PC-9 (cell line): ENCODE measurements around the gene CGN. TPM values are rescaled to one million over a fixed set of nuclear protein-coding genes. Genes with fewer than 3 reads are reported as not detected.

Experiments used
- BruUV-seq: library from RNA; stranded (reverse); fragments of 400-500 nt; replicated peaks from 2 replicates; lab custom pipeline; 2021; lab: Mats Ljungman, UMichigan
- CTCF ChIA-PET: fragments of 300-600 bp; sonication (Branson Sonifier 250); formaldehyde crosslinking; loops from one replicate; lab custom pipeline; 2022; ENCODE audit warnings: antibody characterized with exemption; lab: Charles Lee
- POLR2A ChIA-PET: fragments of 300-600 bp; sonication (Branson Sonifier 250); formaldehyde crosslinking; loops from one replicate; lab custom pipeline; 2022; ENCODE audit warnings: antibody characterized with exemption; ENCODE audit not compliant: unreplicated experiment; lab: Charles Lee
- DNase-seq, 2 experiments: peaks; one replicate each; pipeline versions ENCODE4 v3.0.0 to v3.0.0-alpha.2; 2015 to 2022; ENCODE audit warnings: mixed read lengths in 1 of 2
- H2AFZ ChIP-seq: fragments of 200-600 bp; sonication (generic); 2 replicates; pipeline ENCODE4 v1.8.1; 2017; ENCODE audit warnings: antibody characterized with exemption
- H3F3A ChIP-seq: fragments of 200-600 bp; sonication (generic); 2 replicates; pipeline ENCODE4 v1.8.1; 2017; ENCODE audit warnings: antibody characterized with exemption, mild to moderate bottlenecking, low read depth; ENCODE audit not compliant: insufficient read depth
- H3K27ac ChIP-seq: fragments of 200-600 bp; sonication (generic); 2 replicates; pipeline ENCODE4 v1.6.1; 2016; ENCODE audit warnings: mixed run types
- H3K27me3 ChIP-seq: fragments of 200-600 bp; sonication (generic); 2 replicates; pipeline ENCODE4 v1.6.1; 2016; ENCODE audit warnings: low read depth, mixed run types; ENCODE audit not compliant: insufficient read depth
- H3K36me3 ChIP-seq: fragments of 200-600 bp; sonication (generic); 2 replicates; pipeline ENCODE4 v1.6.1; 2016; ENCODE audit warnings: low read depth, mixed run types
- H3K4me1 ChIP-seq: fragments of 200-600 bp; sonication (generic); replicated peaks from 2 replicates; pipeline ENCODE4 v1.6.1; 2016; ENCODE audit warnings: mixed run types; ENCODE audit not compliant: insufficient read depth
- H3K4me2 ChIP-seq: fragments of 200-600 bp; sonication (generic); 2 replicates; pipeline ENCODE4 v1.6.1; 2017; ENCODE audit warnings: mixed run types
- H3K4me3 ChIP-seq: fragments of 200-600 bp; sonication (generic); 2 replicates; pipeline ENCODE4 v1.6.1; 2016; ENCODE audit warnings: mixed run types
- H3K79me2 ChIP-seq: fragments of 200-600 bp; sonication (generic); 2 replicates; pipeline ENCODE4 v1.6.1; 2017; ENCODE audit warnings: low read depth, mixed run types
- H3K9me2 ChIP-seq: fragments of 200-600 bp; sonication (generic); 2 replicates; pipeline ENCODE4 v1.8.1; 2017; ENCODE audit warnings: mild to moderate bottlenecking; ENCODE audit not compliant: insufficient read depth
- H3K9me3 ChIP-seq: fragments of 200-600 bp; sonication (generic); 2 replicates; pipeline ENCODE4 v1.8.1; 2016; ENCODE audit warnings: low read depth; ENCODE audit not compliant: insufficient read depth
- H4K20me1 ChIP-seq: fragments of 200-600 bp; sonication (generic); 2 replicates; pipeline ENCODE4 v1.8.1; 2017; ENCODE audit not compliant: insufficient read depth
- EZH2 ChIP-seq: fragments of 200-600 bp; sonication (generic); IDR thresholded peaks from 2 replicates; pipeline ENCODE4 v1.8.0; 2017; ENCODE audit warnings: antibody characterized with exemption, low read depth
- intact Hi-C: fragments of 100-400 bp; cut with micrococcal nuclease; formaldehyde crosslinking; loops from one replicate; pipeline ENCODE4 v1.10.0; 2022; ENCODE audit not compliant: unreplicated experiment
- total RNA-seq: library from RNA; stranded (reverse); gene quantifications from 2 replicates; pipeline ENCODE4 v1.2.3, GENCODE V29; 2021
- TF ChIP-seq, protein P1 (sequence below): fragments of 200-600 bp; sonication (generic); conservative IDR thresholded peaks from 2 replicates; pipeline ENCODE4 v1.6.1; 2017; ENCODE audit warnings: mixed run types, antibody characterized with exemption, mild to moderate bottlenecking, moderate library complexity

The CGN gene
- total RNA-seq, 1 experiment from 2014 or later = 30.3 TPM

DNA sequence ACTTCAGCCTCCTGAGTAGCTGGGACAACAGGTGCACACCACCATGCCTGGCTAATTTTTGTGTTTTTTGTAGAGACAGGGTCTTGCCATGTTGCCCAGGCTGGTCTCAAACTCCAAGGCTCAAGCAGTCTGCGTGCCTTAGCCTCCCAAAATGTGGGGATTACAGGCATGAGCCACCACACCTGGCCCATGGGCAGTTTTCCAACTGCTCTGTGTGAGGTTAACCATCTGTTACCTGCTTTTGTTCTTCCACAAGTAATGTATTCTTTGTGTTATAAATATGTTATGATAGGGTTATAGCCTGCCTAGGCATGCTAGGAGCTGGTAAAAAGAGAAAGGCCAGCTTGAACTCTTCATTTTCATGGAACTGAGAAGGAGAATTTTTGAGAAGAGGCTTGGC is 59.6 kb downstream of the CGN start:
- peak overlapping the region; percentile 40 for H3K4me2 ChIP-seq
- no peaks in the 10 kb centered on the region for H3K9me3 ChIP-seq
- no peaks in the 10 kb centered on the region for H3K9me2 ChIP-seq
- H3K4me1 ChIP-seq = peaks cover 74% of the 10 kb centered on the region
- CTCF ChIA-PET = no interaction called here
- no peaks in the 10 kb centered on the region for H3K27me3 ChIP-seq
- no peak overlapping the region for H3K4me3 ChIP-seq
- peaks cover 27% of the 10 kb centered on the region for H3K79me2 ChIP-seq
- peak in 1 of 2 experiments; percentile 13 for DNase-seq
- BruUV-seq = no TSS peak
- peaks cover 51% of the 10 kb centered on the region for H3K36me3 ChIP-seq
- H3K27ac ChIP-seq = peak overlapping the region; percentile 77
- H3F3A ChIP-seq = peaks cover 73% of the 10 kb centered on the region
- H2AFZ ChIP-seq = no peak overlapping the region
- intact Hi-C loops = no loop called here
- TF ChIP-seq, protein P1, sequence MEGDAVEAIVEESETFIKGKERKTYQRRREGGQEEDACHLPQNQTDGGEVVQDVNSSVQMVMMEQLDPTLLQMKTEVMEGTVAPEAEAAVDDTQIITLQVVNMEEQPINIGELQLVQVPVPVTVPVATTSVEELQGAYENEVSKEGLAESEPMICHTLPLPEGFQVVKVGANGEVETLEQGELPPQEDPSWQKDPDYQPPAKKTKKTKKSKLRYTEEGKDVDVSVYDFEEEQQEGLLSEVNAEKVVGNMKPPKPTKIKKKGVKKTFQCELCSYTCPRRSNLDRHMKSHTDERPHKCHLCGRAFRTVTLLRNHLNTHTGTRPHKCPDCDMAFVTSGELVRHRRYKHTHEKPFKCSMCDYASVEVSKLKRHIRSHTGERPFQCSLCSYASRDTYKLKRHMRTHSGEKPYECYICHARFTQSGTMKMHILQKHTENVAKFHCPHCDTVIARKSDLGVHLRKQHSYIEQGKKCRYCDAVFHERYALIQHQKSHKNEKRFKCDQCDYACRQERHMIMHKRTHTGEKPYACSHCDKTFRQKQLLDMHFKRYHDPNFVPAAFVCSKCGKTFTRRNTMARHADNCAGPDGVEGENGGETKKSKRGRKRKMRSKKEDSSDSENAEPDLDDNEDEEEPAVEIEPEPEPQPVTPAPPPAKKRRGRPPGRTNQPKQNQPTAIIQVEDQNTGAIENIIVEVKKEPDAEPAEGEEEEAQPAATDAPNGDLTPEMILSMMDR = no peak
- no peak for TF ChIP-seq EZH2
- peaks cover 3% of the 10 kb centered on the region; the same call in 1 of the 2 replicates for H4K20me1 ChIP-seq
- POLR2A ChIA-PET = no interaction called here

DNA sequence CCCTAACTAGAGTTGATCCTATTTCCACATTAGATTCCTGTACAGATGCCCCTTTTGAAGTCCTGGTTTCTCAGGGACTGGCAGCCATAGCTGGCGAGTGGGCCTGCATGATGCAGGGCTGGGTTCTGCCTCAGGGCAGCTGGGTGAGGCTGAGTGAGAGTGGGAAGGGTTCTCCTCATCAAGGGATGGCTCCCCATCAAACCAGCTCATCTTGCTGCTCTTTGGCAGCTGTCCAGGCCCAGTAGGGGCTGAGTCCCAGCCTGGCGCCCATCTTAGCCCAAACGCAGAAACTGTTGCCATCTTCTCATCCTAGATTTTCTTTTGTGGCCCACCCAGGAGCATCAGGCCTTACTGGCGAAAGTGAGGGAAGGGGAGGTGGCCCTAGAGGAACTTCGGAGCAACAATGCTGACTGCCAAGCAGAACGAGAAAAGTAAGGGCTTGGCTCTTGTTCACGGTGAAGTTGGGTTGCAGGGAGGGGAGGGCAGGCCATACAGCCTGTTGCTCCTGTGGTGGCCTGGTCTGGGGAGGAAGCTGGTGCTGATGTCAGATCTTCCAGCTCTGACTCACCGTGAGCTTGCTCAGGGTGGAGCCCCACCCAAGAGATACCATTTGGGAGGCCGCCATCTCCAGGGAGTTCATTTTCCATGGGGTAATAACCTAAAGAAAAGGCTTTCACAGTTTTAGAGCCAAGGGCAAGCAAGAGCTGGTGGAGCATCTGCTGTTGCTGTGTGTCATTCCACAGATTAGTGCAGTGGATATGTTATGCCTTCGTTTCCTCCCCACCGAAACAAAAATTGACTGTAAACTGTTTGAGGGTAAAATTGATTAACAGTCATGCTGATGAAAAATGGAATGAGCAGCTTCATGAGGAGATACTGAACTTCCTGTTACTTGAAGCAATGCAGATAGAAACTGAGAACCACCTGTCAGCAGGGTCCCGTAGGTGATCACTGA is 63.7 kb downstream of the CGN start:
- Histone ChIP-seq H4K20me1 (no peaks in the 10 kb centered on the region), H3F3A (peaks cover 75% of the 10 kb centered on the region), H3K4me3 (0 out of 2 replicates have a peak overlapping the region, but pooled peaks have one; percentile 3), H3K9me2 (no peaks in the 10 kb centered on the region), H3K79me2 (peaks cover 32% of the 10 kb centered on the region), H3K4me2 (peak overlapping the region; percentile 54), H3K9me3 (no peaks in the 10 kb centered on the region), H3K36me3 (peaks cover 62% of the 10 kb centered on the region), H3K27me3 (no peaks in the 10 kb centered on the region), H3K27ac (peak overlapping the region; percentile 66), H2AFZ (no peak overlapping the region), H3K4me1 (peaks cover 72% of the 10 kb centered on the region)
- BruUV-seq = TSS peak; percentile 94
- intact Hi-C loops = loop anchor here (2.0 kb wide), 1 partner anchor 26 kb away; no protein-coding TSS in a partner anchor
- DNase-seq = peak; percentile 85 to 87
- ChIA-PET POLR2A (interaction anchor here (0.5 to 1.0 kb wide), 8 partner anchors 11 to 456 kb away, joined by 4 to 9 read pairs (median 6); partner anchors contain the start of gene TUFT1), CTCF (interaction anchor here (0.6 to 1.3 kb wide), 2 partner anchors 38 to 160 kb away, joined by 3 read pairs; no protein-coding TSS in a partner anchor)
- no peak for TF ChIP-seq EZH2
- TF ChIP-seq, protein P1 = no peak

DNA sequence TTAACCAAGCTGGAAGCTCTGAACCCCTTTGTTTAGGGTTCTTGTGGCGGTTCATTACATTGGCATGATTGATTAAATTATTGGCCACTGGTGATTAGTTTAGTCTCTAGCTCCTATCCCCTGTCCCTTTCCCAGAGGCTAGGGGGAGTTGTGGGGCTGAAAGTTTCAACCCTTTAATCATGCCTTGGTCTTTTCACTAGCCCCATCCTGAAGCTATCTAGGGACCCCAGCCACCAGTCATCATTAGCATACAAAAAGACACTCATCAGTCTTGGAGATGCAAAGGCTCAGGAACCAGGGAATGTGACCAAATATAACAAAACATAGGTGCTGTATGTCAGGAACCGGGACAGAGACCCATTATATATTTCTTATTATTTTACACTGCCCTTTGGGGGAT is 66.0 kb downstream of the CGN start:
- no peak for DNase-seq
- BruUV-seq = no TSS peak
- Histone ChIP-seq H4K20me1 (no peaks in the 10 kb centered on the region), H3F3A (peaks cover 68% of the 10 kb centered on the region), H3K27ac (peak overlapping the region; percentile 69; the same call in 1 of the 2 replicates), H3K9me2 (no peaks in the 10 kb centered on the region), H3K9me3 (no peaks in the 10 kb centered on the region), H3K36me3 (peaks cover 58% of the 10 kb centered on the region), H3K4me3 (no peak overlapping the region), H3K79me2 (peaks cover 20% of the 10 kb centered on the region; the same call in 1 of the 2 replicates), H3K4me1 (peaks cover 77% of the 10 kb centered on the region), H3K27me3 (no peaks in the 10 kb centered on the region), H3K4me2 (no peak overlapping the region), H2AFZ (no peak overlapping the region)
- CTCF ChIA-PET = no interaction called here
- POLR2A ChIA-PET = no interaction called here
- intact Hi-C loops = no loop called here
- TF ChIP-seq, protein P1 = no peak
- no peak for TF ChIP-seq EZH2
